WI38 (cell line): Measurements from ENCODE around the gene SLC41A1.

Source experiments
- H3K4me3 ChIP-seq: 2 replicates; pipeline ENCODE4 v1.5.1; 2011; ENCODE audit warnings: low read depth, mild to moderate bottlenecking, control low read depth, low read length
- CTCF ChIP-seq: IDR thresholded peaks from 2 replicates; pipeline ENCODE4 v1.5.1; 2012; ENCODE audit warnings: low read depth, mild to moderate bottlenecking, control low read depth, low read length

The SLC41A1 gene

DNA sequence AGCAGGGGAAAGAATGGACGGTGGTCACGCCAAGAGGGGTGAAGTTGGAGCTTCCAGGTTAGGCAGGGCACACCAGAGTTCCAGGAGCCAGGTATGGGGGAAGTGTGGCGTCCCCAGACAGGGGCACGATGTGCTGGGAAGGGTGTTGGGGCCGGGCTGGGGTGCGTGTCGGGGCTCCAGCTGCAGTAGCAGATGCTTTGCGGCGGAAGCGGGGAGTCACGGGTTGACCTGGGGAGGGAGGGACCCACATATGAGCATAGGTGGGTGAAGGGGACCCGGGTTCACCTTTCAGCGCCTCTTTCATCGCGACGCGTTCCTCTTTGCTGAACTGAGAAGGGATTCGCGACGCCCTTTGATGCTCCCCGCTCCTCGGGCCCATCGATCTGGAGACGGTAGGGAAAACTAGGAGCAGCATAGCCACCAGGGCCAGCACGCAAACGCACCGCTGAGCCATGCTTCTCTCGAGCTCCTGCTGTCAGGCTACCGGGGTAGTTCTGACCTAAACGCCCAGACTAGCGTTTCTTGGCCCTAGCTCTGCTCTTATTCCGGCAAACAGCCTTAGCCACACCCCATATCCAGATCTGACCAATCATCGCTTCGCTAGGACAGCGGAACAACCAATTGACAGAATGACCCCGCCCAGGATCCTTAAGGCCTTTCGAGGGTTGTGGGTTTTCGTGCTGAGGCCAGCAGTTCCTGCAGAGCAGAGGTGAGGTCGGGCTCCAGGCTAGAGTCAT, 36.8 kb upstream of the SLC41A1 start, which contains the start of gene PM20D1:
PM20D1 (minus strand) TSS at position 514 of the 737 bp plus-strand sequence; CDS start at position 454, 60 bp downstream.
- no peak within 1 kb of the TSS for H3K4me3 ChIP-seq
- no peak for TF ChIP-seq CTCF

GRCh38 chr1:205843036-205843859, 30.2 kb upstream of the SLC41A1 start:
- no peak for TF ChIP-seq CTCF
- H3K4me3 ChIP-seq = no peak overlapping the region

DNA sequence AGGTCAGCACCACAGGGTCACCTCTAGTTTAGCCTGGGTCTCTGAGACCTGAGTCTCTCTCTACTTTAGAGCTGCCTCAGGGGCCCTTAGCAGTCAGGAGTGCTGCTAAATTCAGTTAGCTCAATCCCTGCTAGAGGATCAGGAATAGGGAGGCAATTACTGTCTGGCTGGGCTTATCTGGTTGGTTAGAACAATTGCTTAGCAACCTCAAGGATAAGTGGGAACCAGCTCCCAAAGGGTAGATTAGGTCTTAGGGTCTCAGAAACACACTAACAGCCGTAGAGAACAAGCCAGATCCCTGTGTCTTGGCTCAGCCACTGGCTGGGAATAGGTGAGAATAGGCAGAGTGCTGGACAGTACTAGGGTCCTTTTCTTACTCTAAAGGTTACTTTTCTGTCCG, 29.2 kb upstream of the SLC41A1 start:
- no peak for TF ChIP-seq CTCF
- no peak overlapping the region for H3K4me3 ChIP-seq

GRCh38 chr1:205840146-205840923, 27.3 kb upstream of the SLC41A1 start:
- no peak overlapping the region for H3K4me3 ChIP-seq
- TF ChIP-seq CTCF = no peak

DNA sequence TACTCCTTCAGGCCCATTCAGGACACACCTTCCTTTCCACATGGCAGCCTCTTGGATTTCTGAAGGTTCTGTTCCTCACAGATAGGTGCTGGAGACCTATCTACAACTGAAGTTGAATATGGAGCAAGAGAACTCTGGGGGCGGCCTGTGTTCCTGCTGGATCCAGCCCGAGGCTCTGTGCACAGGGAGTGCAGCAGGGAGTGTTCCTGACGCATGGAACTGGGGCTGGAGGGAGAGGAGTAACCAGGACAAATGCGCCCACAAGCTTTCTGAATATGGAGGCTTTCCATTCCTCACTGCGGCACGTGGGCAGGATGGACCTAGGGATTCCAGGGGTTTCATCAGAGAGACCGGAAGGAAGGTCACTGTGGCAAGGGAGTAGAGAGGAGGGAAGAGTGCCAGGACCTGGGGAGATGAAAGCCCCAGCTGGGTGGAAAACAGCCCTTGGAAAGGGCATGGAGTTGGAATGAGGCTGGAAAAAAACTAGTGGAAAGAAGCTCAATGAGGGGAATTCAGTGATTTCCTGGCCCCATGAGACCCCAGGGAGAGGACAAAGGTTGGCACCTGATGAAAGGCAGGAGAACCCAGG, 24.5 kb upstream of the SLC41A1 start:
- no peak overlapping the region for H3K4me3 ChIP-seq
- TF ChIP-seq CTCF = no peak

DNA sequence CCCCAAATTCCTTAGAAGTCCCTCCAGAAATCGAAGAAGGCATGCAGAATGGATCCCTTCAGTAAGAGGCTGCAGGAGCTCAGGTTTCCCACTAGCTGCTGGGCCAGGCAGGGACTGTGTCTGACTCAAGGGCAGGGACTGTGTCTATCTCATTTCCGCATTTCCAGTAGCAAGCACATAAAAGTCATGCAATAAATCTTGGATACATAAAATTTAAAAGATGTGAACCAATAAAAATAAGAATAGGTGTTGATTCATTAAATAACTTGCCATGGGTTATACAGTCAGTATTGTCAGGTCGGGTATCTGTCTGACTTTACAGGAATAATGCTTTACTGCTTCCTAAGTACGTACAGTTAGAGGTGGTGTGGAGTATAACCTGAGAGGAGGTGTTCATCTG, 21.8 kb upstream of the SLC41A1 start:
- TF ChIP-seq CTCF = no peak
- no peak overlapping the region for H3K4me3 ChIP-seq
